RCC 7860 (cell line): ENCODE data around the gene UBXN2A.
"Not testable (repeated sequence)": the region's sequence is repeated elsewhere in the genome, so short reads cannot be mapped to it uniquely, and the experiment has no call there.

Experiments
- DNase-seq: peaks from one replicate; pipeline ENCODE4 v3.0.0-alpha.2; 2015; ENCODE audit warnings: low spot score
- FAIRE-seq: peaks from 2 replicates; lab custom pipeline; 2012; peaks lifted over from hg19 to GRCh38; lab: Jason Lieb, UNC

UBXN2A gene

DNA sequence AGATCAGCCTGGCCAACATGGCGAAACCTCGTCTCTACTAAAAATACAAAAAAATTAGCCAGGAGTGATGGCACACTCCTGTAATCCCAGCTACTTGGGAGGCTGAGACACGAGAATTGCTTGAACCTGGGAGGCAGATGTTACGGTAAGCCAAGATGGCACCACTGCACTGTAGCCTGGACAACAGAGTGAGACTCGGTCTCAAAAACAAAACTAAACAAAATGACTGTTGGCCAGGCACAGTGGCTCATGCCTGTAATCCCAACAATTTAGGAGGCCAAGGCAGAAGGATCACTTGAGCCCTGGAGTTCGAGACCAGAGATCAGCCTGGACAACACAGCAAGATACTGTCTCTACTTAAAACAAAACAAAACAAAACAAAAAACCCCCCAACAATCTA is 102.9 kb downstream of the UBXN2A start:
- DNase-seq, FAIRE-seq: not testable (repeated sequence)

- FAIRE-seq = no peak
- no peak for DNase-seq
These were observed 105.5 kb downstream of the UBXN2A start for GRCh38 chr2:24045511-24046508.

GRCh38 chr2:24046599-24046929 is 106.3 kb downstream of the UBXN2A start:
- no peak for DNase-seq
- no peak for FAIRE-seq

- DNase-seq (peak; percentile 97), FAIRE-seq (peak; percentile 90)
These were observed 106.9 kb downstream of the UBXN2A start, which contains the start of gene WDCP for GRCh38 chr2:24046930-24047702. WDCP (minus strand) TSS chr2:24047391; CDS start chr2:24039494, 7,897 bp downstream.

DNA sequence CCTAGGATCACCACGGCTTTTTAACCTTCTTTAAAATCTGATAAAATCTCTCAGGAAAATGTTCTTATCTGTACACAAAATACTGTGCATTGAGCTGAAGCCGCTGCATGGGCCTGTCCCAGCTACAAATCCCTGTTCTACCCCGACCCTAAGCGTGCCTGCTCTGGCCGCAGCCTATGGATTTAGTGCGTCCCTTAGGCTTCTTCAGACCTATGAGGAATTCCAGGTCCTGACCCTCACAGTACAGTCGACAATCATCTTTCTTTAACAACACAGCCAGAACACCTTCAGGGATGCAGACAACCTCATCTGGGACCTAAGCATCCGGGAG is 107.4 kb downstream of the UBXN2A start:
- FAIRE-seq = no peak
- no peak for DNase-seq

- FAIRE-seq = no peak
These were observed 108.7 kb downstream of the UBXN2A start for GRCh38 chr2:24048769-24049484.

DNA sequence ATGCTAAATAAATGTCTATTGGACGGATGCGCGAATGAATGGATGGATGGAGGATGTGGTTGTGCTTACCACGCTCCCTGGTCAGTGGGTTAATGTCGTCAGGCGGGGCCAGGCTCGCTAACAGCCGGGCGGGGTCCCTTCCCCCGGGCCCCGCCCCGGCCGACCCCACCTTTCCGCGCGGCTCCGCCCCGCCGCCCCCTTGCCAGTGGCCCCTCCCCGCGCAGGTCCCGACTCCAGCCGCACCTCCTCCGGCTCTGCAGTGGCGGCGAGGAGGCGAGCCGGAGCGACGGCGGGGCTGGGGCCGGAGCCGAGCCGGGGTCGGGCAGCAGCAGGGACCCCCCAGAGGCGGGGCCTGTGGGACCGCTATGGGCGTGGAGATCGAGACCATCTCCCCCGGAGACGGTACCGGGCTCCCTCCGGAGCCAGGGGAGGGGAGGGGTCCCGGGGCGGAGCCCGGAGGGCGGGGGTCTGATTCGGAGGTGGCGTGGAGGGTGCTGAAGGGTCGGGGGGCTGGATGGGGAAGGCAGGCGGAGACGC is 109.3 kb downstream of the UBXN2A start, which contains the start of gene FKBP1B:
Gene FKBP1B (plus strand): TSS at position 257 of the 537 bp plus-strand sequence. CDS start 109 bp downstream, at position 366.
- peak; percentile 38 for DNase-seq
- FAIRE-seq = no peak

More at GRCh38 chr2:24048769-24049484, 108.7 kb downstream of the UBXN2A start:
- DNase-seq = no peak

- DNase-seq (no peak), FAIRE-seq (no peak)
These were observed 110.0 kb downstream of the UBXN2A start for GRCh38 chr2:24050041-24050979.

GRCh38 chr2:24051833-24052232 is 111.6 kb downstream of the UBXN2A start:
- no peak for DNase-seq
- FAIRE-seq = no peak

GRCh38 chr2:24052951-24053350 is 112.7 kb downstream of the UBXN2A start:
- DNase-seq (no peak), FAIRE-seq (no peak)
